NAMALWA (cell line): Measurements from ENCODE around the gene STARD9.
"Not testable (repeated sequence)": the region's sequence is repeated elsewhere in the genome, so short reads cannot be mapped to it uniquely, and the experiment has no call there.

Experiments
- DNase-seq: peaks from one replicate; pipeline ENCODE4 v3.0.0-alpha.2; 2015; ENCODE audit warnings: low spot score

Gene STARD9

DNA sequence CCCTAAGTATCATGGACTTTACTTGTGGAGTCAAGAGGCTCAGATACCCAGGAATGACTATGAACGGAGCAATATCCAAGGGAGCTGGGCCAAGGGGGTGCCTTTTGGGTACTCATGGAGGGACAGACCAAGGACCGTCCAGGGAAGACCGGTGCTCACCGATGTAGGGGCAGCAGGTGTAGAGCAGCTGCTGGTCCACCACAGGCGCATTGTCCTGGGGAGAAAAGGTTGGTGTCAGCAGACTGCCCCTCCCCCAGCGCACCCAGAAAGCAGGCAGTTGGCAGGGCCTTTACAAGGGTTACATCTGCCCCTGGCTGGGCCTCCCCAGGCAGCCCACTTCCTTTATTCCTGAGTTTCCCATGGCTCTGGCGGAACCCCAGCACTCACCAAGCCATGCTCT lies 154.0 kb downstream of the STARD9 start:
- DNase-seq, result no peak

DNA sequence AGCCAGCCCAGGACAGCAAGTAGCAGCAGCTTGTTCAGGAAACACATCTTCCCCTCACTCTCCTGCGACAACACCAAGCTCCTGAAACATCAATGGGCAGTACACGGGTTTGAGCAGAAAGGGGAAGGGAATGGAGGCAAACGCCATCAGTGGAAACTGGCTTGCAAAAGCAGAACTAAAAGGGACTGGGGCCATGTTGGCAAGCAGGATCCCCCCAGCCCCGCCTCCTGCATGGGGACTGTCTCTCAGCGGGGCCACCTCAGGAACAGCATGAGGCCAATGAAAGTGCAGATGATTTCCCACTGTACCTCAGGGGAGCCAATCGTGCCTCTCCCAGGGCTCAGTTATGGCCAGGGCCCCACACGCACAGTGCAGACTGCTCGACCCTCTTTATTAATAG lies 154.7 kb downstream of the STARD9 start:
- no peak for DNase-seq

DNA sequence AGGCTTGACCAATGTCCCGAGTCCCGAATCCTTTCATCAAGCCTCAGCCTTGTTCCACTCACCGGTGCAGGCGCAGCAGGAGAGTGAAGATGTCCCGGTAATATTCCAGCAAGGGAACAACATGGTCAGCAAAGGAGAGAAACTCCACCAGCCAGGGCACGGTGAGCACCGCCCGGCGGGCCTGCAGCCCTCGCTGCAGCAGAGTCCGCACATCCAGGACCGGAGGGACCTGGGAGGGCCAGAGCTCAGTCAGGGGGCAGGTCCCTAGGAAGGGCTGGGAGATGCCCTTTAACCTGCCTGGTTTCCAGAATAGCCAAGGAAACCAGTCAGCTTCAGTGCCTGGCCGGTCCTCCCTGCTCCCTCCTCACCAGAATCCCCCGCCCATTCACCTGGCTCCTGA lies 155.1 kb downstream of the STARD9 start:
- DNase-seq, result no peak

DNA sequence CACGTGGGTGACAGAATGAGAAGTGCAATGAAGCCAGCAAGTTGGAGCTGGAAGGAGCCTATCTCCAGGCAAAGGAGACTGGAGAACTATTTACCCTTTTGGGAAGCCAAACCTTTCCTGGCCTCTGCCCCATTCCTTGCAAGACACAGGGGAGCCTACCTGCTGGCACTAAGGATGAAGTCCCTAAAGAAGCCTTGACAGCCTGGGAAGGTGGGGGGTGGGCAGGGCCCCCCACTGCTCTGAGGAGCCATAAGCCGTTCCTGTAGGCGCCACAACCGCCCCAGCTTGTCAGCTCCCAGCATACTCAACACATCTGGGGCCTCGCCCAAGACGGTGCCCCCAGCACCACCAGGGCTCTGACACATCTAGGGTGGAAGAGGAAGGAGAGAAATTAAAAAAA lies 156.1 kb downstream of the STARD9 start:
- DNase-seq, result no peak

DNA sequence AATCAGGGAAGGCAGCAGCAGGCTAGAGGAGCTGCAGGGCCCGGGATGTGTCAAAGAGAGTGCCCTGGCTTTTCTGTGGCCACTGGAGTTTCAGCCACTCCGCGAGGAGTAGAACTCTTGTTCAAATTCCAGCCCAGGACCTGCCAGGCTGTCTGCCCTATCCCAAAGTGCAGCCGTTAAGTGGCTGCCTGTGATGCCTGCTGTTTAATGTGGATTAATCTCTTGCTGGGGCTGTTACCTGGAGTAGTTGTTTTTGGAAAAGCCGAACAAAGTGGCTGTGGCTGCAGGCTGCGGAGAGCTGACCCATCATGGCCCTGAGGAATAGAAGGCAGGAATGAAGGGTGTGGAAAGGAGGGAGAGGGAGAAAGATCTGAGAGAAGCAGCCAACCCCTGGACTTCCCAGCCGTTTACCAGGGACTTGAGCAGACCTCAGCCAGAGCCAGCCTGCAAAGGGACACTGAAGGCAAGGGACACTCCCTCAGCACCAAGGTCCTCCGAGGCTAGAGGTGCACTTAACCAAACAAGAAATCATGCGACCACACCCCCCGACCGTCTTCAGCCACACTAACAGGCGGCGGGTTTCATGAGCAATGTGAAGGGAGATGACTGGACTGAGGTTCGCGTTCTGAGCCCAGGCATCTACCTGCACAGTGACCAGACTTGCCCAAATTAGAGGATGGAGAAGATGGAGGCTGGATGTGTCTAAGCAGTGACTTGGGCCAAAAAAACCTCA lies 156.9 kb downstream of the STARD9 start:
- DNase-seq, result no peak

DNA sequence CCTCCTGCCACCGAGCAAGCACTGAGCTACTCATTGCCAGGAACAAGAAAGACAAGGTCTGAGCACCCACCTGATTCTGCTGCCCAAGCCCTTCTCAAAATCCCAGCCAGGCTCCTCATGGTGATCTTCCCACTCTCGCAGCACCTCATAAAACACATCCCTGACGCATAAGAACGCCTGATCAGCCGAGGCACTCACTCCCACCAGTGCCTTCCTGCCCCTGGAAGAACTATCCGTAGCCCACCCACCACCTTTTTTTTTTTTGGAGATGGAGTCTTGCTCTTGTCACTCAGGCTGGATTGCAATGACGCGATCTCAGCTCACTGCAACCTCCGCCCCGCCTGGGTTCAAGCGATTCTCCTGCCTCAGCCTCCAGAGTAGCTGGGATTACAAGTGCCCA lies 157.6 kb downstream of the STARD9 start:
- no peak for DNase-seq

DNA sequence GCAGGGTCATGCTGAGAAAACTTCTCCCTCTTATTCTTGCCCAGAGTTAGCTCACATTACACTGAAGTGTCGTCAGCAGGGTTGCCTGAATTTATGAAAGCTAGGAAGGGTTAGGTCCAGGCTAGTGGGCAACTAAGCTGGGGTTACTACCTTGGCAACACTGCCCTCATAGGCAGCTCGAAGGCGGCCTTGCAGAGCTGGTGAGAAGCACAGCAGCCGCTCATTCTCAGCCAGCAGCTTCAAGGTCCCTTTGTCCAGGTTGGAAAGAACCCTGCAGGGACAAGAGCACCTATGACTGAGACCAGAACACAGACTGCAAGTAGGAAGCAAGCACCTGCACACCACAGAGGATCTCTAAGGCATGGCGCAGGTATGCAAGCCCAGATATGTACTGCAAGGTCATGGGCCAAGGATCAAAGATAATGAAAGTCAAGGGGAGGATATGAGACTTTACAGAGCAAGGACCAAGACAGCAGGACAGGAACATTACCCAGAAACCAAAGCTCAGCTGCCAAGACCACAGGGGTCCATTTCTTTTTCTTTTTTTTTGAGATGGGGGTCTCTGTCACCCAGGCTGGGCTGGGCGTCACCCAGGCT lies 158.8 kb downstream of the STARD9 start:
- DNase-seq, result no peak

DNA sequence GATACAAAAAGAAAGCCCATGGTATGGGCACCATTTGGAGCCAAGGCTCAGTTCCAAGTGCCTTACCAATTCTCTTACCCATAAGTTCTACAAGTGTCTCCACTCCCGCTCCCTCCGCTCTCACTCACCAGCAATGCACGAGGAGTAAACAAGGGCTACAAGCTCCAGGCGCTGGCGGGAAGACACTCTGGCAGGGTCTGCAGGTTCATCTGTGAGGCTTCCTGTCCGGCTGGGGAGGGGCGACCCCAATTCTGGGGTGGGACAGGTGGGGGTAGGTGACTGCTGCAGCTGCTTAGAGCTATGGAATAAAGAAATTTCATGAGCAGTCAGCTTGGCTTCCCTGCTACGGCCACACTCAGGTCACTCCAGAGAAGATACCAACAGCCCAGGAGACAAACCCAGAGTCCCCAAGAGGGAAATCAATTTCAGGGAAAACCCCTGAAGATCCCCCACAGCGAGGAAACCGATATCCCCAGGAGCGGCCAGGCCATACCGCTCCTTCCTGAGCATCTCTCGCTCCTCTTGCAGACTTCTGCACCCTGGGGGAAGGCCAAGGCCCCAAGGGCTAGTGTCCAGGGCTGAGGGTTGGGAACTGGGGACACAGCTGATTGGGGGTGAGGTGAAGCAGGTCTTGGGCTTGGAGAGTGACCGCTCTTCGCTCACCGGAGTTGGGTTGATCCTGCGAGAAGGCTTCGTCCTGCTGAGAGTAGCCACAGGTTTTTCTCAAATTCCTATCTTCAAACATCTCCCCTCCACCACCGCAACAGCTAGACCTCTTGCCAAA lies 160.2 kb downstream of the STARD9 start:
- DNase-seq, result no peak

DNA sequence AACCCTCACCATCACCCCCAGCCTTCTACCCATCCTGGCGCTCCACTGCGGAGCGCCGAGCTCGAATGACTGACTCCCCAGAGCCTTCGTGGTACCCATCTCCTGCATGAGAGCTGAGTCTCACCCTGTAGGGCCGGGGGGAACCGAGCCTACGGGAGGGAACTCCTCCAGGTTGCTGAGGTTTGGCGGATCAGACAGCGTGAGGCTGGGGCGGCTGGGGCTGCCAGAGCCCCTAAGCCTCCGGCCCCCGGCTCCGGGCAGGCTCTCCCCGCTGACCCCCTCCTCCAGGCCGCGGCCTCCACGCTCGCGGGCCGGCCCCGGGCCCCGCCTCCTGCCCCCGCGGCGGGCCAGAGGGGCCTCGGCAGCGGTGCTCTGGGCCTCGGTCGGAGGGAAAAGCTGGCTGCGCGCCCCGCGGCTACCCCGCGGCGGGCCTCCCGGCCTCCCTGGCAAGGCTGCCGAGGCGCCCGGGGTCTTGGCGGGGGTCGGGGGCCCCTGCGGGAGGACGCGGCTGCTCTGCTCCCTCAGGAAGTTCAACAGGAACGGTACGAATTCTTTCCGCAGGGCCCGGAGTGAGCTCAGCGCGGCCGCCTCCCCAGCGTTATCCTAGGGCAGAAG lies 160.9 kb downstream of the STARD9 start:
- peak; percentile 28 for DNase-seq

DNA sequence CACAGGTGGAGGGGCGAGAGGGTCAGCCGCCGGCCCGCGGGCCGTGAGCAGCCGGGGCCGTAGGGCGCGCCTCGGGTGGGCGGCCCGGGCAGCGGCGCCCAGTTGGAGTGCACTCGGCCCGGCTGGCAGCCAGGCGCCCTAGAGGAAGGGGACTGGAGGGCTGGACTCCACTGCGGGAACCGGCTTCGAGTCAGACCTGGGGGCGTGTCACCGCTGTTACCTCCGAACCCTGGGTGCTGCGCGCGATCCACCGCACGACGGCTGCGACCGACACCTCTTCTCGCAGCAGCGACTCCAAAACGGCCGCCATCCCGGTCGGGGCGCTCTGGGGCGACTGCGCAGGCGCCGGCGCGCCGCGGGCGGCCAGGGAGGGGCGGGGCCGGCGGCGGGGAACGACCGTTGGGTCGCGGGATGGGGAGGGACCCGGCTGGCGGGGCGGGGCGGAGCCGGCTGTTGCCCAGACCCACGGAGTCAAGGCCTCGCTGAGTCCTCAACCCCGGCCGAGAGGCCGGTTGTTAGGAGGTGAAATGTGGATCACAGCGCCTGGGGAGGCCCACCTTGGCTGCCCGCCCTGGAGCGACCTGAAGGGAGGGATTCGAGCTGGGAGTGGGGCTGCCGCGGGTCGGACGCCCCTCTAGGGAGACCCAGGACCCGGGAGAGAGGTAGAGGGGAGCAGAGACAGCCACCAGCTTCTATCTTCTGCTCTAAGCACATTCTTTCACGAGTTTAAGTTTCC lies 161.6 kb downstream of the STARD9 start, which contains the start of gene CDAN1:
Gene CDAN1, minus strand, starts transcription at position 336 of the 736 bp plus-strand sequence. Its CDS starts 26 bp downstream, at position 310.
- DNase-seq, result peak; percentile 89

DNA sequence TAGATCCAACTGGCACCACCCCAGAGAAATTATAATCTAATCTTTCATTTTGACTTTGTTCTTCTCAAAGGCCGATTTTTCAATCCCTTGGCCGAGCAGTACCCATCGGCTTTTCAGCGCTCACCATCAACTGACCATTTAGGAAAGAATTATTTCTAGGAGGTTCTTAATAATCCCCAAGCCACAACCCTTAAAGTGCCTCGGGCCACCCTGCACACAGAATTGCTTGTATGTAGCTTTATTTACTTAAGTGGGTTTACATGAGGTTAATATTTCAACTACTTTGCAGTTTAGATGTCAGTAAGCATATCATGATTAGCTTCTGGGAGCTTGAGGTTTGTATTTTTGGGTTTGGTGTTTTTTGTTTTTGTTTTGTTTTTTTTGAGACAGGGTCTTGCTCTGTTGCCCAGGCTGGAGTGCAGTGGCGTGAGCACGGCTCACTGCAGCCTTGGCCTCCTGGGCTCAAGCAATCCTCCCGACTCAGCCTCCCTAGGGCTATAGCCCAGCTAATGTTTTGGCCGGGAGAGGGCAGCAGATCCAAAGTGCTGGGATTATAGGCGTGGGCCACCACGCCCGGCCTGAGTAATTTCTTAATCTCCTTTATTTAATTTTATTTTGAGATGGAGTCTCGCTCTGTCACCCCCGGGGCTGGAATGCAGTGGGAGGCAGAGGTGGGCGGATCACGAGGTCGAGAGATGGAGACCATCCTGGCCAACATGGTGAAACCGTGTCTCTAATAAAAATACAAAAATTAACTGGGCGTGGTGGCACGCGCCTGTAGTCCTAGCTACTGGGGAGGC lies 162.3 kb downstream of the STARD9 start:
- no peak for DNase-seq

DNA sequence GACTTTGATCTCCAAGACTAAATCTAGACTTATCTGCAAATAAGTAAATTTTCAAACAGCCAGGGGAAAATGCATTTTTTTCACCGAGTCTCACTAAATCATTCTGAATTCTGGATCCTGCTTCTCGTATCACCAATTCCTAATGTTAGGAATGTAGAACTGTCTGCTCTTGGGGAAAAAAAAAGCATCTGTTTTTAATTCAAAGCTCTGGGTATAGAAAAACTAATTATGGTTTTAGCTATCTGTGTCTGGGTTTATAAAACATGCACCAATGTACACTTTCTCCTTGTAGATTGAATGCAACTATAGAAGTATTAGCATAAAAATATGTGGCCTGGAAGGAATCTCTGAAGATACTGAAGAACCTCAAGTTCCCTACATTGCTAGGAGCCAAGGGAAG lies 166.3 kb downstream of the STARD9 start:
- no peak for DNase-seq

DNA sequence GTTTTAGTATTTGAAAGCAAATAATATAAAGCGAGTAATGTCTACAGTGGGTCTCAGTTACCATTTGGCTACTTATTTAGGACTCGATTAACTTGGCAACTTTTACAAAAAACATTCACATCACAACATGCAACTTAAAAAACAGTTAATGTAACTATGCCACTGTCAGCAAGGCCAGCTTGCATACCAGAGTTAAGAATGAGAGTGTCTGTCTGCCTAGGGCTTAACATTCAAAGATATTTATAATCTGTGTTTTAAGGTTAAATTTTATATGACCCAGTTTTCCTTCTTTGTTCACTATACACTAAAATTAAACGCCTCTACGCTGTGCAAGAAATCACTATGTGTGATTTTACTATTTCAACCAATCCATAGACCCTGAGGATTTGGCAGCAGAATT lies 166.7 kb downstream of the STARD9 start:
- DNase-seq, result no peak

DNA sequence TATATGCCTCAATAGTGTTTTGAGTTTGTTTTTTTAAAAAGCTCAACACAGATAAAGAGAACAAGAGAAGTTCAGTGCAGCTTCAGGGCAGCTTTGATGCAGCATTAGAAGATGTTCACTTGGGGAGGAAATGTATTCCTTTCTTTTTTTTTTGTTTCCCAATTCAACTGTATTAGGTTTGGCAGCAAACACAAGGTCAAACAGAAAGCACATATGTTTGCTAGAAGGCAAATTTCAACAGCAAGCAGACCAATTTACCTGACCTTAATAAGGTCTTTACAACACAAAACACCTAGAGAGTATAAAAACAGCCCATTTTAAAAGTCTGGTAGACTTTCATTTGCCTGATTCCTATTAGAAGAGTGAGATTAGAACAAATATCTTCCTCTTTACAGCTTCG lies 168.8 kb downstream of the STARD9 start:
- no peak for DNase-seq

DNA sequence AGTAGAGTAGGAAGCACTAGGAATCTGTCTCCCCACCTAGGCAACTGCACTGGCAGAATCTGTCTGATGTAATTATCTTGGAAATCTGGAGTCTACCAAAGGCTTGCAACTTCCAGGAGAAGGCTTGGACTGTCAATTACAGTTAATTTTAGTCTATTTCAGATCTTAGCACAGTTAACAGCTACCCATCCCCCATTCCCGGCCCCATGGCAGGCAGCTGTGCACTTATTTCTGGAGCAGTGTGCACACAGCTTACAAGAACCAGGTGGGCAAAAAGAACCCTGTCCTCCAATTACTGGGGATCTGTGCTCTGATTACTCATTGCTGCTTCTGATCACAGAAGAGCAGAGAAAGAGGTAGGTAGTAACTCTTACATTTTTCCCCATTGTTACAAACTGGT lies 173.9 kb downstream of the STARD9 start:
- DNase-seq, result no peak

DNA sequence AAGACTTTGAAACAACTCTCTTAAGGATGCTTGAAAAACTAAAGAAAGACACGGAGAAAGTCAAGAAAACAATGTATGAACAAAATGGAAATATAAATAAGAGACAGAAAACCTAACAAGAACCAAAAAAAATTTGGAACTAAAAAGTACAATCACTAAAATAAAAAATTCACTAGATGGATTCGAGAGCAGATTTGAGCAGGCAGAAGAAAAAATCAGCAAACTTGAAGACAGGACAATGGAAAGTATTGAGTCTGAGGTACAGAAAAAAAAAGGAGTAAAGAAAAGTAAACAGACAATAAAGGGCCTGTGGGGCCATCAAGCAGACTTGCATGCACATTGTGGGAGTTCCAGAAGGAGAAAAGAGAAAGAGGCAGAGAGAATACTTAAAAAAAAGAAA lies 174.9 kb downstream of the STARD9 start:
- DNase-seq, result no peak

DNA sequence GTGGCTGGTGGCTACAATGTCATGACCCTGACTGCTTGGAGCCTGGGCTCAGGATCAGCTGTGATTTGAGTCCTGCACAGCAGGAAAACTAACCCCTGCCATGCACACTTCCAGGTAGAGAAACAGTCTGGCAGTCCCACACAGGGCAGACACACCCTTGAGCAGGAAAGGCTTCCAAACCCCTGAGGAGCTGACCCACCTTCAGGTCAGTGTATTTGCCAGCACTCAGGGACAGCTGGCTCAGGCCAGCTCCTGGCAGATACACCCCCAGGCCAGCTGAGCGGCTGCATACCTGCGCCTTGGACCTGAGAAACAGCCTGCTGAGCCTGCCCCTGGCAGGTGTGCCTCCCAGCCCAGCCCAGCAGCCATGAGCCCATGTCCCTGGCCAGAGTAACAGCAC lies 183.7 kb downstream of the STARD9 start:
- no peak for DNase-seq

DNA sequence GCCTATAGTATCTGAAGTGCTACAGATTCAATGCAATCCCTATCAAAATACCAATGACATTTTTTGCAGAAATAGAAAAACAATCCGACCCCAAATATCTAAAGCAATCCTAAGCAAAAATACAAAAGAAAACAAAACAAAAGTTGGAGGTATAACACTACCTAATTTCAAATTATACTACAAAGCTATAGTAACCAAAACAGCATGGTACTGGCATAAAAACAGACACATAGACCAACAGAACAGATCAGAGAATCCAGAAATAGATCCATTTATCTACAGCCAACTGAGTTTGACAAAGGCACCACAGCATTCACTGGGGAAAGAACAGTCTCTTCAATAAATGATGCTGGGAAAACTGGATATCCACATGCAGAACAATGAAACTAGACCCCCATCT lies 185.4 kb downstream of the STARD9 start:
- no peak for DNase-seq

DNA sequence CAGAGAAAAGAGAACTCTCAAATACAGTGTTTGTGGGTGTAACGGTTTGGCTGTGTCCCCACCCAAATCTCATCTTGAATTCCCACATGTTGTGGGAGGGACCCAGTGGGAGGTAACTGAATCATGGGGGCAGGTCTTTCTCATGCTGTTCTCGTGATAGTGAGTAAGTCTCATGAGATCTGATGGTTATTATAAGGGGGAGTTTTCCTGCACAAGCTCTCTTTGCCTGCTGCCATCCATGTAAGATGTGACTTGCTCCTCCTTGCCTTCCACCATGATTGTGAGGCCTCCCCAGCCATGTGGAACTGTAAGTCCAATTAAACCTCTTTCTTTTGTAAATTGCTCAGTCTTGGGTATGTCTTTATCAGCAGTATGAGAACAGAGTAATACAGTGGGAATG lies 186.4 kb downstream of the STARD9 start:
- DNase-seq, result not testable (repeated sequence)

DNA sequence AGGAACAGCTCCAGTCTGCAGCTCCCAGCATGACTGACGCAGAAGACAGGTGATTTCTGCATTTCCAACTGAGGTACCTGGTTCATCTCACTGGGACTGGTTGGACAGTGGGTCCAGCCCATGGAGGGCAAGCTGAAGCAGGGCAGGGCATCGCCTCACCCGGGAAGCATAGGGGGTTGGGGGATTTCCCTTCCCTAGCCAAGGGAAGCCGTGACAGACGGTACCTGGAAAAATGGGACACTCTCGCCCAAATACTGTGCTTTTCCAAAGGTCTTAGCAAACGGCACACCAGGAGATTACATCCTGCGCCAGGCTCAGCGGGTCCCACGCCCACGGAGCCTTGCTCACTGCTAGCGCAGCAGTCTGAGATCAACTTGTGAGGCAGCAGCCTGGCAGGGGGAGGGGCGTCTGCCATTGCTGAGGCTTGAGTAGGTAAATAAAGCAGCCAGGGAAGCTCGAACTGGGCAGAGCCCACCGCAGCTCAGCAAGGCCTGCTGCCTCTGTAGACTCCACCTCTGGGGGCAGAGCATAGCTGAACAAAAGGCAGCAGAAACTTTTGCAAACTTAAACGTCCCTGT lies 188.8 kb downstream of the STARD9 start:
- DNase-seq, result not testable (repeated sequence)

DNA sequence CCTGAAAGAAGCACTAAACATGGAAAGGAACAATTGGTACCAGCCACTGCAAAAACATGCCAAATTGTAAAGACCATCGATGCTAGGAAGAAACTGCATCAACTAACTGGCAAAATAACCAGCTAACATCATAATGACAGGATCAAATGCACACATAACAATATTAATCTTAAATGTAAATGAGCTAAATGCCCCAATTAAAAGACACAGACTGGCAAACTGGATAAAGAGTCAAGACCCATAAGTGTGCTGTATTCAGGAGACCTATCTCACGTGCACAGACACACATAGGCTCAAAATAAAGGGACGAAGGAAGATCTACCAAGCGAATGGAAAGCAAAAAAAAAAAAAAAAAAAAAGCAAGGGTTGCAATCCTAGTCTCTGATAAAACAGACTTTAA lies 190.7 kb downstream of the STARD9 start:
- DNase-seq, result not testable (repeated sequence)
